Measurements from ENCODE around the gene TMEM243. TPM values are rescaled to one million over a fixed set of nuclear protein-coding genes. Genes with fewer than 3 reads are reported as not detected.

Gene TMEM243
- polyA plus RNA-seq, 2 of the 4 experiments (the other 2 are of a cell fraction): 23.7 to 36.1 TPM

- TF ChIP-seq HMGXB4 (CRISPR knock-in tag; IDR thresholded peaks at IDR 0.05; ENCODE audit: borderline replicate concordance) (peak; percentile 70; the same call in 1 of the 2 replicates), TP53 (CRISPR knock-in tag; IDR thresholded peaks at IDR 0.05) (0 out of 2 replicates have a peak, but pooled peaks have one; percentile 63), POLR2A (IDR thresholded peaks at IDR 0.05; ENCODE audit: low read length) (peak; percentile 76), ZNF302 (CRISPR knock-in tag; IDR thresholded peaks at IDR 0.05) (no peak), MAFK (IDR thresholded peaks at IDR 0.05; ENCODE audit: partially characterized antibody) (no peak), MAX (IDR thresholded peaks at IDR 0.05) (peak; percentile 79)
These were observed 67.2 kb downstream of the TMEM243 start, which contains the start of gene DMTF1 (continued) for GRCh38 chr7:87152112-87152896.

- TF ChIP-seq E2F6 (IDR thresholded peaks at IDR 0.05; ENCODE audit: borderline replicate concordance, low read depth) (no peak), HEYL (CRISPR knock-in tag; IDR thresholded peaks at IDR 0.05) (no peak), ZNF302 (CRISPR knock-in tag; IDR thresholded peaks at IDR 0.05) (no peak), POLR2AphosphoS2 (conservative IDR thresholded peaks at IDR 0.05; ENCODE audit: low read length) (no peak), JUNB (IDR thresholded peaks at IDR 0.05) (no peak), SREBF2 (IDR thresholded peaks at IDR 0.05) (no peak), POLR2A (IDR thresholded peaks at IDR 0.05; ENCODE audit: low read length) (no peak), CTCF (IDR thresholded peaks at IDR 0.05) (no peak), HES2 (IDR thresholded peaks at IDR 0.05) (no peak), JUN (IDR thresholded peaks at IDR 0.05) (no peak; a peak in 1 of 5 replicates), MAX (IDR thresholded peaks at IDR 0.05) (no peak), HOXA7 (CRISPR knock-in tag; IDR thresholded peaks at IDR 0.05) (no peak), ZSCAN20 (CRISPR knock-in tag; IDR thresholded peaks at IDR 0.05) (no peak), CBX2 (IDR thresholded peaks at IDR 0.05; ENCODE audit: borderline replicate concordance, low read depth) (no peak)
- Histone ChIP-seq H3K4me3 (peak overlapping the region; percentile 61), H3K4me1 (peaks cover 36% of the 10 kb centered on the region), H3K9me3 (no peaks in the 10 kb centered on the region), H3K4me2 (peak overlapping the region; percentile 91), H3K27ac (peak overlapping the region; percentile 90 to 99)
- FAIRE-seq (no peak), DNase-seq (ENCODE audit: low read depth in 1 of 2, low spot score in 1 of 2) (peak in 1 of 2 experiments; percentile 52), ATAC-seq (peak; percentile 66 to 67)
- 11% methylated on average over 13 of the region's 13 CpGs for WGBS (ENCODE audit: missing lambda C conversion rate)
- CTCF ChIA-PET: interaction anchor here (0.9 to 1.4 kb wide), 3 partner anchors 12 to 735 kb away, joined by 3 read pairs; no protein-coding TSS in a partner anchor
- POLR2A ChIA-PET: interaction anchor here (0.6 to 2.4 kb wide), 20 partner anchors 9 to 1069 kb away, joined by 3 to 24 read pairs (median 4); partner anchors contain the start of genes CROT, DBF4, SLC25A40 and SRI
These were observed 67.8 kb downstream of the TMEM243 start for GRCh38 chr7:87151729-87152111.

All from A549 (cell line).